ENCODE data around the gene SSBP4.

Gene SSBP4

DNA sequence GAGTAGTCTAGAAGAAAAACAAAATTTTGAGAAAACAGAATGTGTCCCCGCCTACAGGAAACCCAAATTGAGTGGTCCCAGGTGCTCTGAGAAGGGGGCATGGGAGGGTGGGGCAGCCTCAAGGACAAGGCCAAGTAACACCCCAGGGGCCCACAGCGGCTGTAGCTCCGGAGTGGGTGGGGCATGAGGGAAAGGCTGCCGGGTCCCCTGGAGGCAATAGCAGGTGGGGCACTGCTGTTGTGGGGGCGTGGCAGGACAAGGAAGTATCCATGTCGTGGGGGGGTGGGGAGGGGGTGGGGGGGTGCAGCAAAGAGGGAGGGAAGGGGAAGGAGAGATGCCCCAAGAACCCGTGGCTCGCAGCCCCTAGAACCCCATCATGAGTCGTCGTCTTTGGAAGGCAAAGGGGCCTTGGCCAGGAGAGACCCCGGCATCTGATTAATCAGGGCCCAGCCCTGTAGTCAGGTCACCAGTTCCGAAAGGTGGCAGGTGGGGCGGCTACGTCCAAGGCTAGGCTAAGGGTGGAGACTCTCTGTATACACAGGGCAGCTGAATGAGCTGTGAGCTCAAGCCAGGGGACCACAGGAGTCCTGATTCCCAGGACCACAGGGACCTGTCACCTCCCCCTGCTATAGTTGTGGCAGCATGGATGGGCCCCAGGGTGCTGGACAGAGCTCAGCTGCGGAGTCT is 26.2 kb downstream of the SSBP4 start:
- DNase-seq (ENCODE audit: low read depth): no peak

DNA sequence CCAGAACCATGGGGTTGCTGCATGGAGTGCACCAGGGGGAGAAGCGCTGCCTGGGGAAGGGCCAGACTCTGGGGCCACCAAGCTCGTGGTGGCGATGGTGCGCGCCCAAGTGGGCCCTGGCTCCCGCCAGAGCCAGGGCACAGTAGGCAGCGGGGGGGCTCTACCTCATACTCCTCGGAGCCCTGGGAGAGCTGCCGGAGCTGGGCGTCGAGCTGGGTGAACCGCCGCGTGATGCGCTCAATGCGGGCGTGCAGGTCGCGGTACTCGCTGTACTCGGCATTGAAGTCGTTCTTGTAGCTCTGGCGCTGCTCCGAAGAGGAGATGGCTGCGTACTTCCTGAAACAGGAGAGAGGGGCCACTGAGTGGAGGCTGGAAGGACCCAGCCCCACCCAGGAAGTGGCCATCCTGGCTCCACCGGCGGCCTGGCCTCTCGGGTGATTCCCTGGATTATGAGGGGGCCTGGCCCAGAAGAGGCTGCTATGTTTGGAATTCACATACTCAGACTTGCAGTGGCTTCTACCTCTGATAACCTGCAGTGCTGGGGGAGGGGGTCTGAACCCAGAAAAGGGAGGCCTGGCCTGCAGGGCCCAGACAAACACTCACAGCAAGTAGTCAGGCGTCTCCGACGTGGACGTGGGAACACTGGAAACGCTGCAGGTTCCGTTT is 27.1 kb downstream of the SSBP4 start:
- DNase-seq (ENCODE audit: low read depth): no peak

DNA sequence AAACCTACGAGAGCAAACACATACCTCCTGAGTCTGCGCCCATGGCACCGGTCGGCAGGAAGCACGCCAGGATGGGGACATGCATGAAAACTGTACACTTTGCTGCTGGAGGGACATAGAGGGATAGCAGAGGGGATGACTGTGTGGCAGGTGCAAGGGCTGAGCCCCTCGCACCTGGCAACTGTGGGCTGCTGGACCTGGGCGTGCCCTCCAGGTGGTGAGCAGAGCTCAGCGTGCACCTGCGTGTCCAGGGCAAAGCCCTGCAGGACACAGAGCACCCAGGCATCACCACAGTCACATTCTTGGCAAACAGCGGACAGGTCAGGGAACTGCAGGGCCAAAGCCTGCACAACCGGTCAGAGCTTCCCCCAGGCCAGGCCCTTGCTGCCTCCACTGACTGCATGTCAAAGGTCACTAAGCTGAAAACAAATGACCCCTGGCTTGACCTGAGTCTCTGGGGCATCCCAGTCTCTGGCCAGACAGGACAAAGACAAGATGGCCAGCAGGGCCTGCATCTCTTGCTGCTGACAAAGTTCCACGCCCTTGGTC is 27.7 kb downstream of the SSBP4 start:
- no peak for DNase-seq (ENCODE audit: low read depth)

DNA sequence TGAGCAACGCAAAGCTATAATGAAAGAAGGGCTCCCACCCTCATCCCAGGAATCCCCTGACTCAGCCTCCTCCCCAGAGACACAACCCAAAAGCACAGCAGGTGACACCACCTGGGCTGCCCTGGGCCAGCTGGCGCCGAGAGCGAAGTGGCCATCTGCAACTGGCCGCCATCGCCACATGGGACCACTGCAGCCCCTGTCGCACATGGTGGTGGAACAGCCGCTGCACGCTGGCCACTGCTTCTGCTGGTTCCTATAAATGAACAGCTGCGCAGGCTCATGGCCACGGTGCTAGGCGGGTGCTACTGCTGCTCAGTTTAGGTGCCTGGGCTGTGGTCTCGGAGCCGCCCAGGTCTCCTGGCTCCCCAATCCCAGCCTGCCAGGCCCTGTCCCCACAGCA is 30.4 kb downstream of the SSBP4 start:
- no peak for DNase-seq (ENCODE audit: low read depth)

DNA sequence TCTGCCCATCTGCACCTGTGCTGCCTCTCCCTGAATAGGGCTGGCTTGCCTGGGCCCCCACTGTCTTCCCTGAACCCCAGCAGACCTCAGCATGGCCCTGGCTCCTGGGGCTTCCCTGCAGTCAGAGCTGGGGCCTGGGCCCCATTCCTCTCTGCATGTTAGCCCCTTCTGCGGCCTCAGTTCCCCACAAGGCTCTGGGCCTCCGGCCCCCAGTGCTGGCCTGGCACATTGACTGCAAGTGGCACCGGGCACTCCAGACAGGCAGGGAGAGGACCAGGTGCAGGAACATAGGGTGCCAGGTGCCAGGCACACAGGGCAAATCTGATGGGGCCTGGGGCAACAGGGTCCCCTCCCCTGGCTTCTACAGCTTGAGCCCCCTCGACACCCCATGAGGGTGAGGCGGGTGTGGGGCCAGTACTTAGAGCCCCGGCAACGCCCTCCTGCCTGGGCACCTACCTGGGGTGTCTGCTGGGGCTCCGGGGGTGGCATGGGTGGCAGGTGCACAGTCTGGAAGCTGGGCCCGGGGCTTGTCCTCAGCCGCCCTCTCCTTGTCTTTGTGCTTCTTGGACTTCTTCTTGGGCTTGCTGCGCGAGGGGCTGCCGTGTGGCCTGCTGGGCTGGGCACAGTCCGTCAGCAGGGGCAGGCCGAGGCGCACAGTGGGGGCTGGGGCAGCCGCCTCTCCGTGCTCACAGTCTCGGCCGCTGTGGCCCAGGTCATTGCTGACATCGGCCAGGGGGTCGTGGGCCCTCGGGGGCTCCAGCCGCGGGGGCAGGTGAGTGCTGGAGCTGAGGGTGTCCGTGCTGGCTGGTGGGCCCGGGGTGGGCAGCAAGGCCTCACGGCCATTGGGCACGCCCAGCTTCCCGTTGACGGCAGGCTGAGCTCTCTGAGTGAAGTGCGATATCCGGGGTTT is 31.1 kb downstream of the SSBP4 start:
- no peak for DNase-seq (ENCODE audit: low read depth)

DNA sequence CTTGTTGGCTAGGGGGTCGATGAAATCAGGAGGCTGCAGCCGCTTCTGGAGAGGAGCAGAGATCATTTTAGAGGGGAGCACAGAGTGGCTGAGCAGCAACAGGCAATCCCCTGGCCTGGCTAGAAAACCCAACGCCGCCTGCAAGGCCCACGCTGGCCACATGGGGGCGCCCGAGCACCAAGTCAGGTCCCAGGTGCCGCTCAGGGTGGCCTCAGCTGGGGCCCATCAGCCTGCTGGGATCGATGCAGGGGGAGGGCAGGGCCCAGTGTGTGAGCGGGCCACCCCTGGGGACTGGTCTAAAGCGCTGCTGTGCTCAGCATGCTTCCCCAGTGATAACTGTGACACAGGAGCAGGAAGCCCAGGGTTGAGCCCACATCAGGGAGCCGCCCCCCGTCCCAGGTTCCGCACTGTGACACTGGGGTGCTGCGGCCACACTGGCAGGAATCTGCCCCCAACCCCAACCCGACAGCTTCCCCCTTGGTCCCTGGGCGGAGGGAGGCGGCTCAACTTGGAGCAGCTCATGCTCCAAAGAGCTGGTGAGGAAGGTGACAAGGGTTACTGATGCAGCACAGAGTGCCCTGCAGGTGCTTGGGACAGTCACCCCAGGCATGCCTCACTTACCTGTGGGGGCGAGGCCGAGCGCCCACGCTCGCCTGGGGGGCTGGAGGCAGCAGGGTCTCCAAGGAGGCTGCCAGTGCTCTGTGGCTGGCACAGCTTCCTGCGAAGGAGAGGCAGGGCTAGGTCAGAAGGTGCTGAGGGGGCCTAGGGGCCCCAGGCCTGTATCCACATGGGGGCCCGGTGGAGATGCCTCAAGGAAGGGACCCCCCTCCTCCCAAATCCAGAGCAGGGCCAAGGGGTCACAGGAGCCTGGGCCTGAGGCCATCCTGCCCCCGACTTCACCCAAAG is 32.0 kb downstream of the SSBP4 start:
- DNase-seq (ENCODE audit: low read depth): peak; percentile 75

DNA sequence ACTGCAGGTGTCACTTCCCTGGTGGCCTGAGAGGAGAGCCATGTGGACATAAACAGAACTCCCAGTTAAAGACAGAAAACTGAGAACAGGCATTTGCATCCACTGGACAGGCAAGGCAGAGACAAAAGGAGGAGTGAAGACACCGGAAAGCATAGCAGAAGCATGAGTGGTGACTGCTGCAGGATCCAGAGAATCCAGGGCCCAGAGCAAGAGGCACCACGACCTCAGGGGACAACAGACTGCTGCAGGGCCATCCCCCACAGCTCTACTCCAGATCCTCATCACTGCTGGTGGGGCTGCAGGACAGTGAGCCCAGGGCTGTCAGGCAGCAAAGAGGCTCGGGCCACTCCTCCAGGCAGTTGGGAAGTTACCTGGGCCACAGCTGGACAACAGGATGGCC is 33.2 kb downstream of the SSBP4 start:
- no peak for DNase-seq (ENCODE audit: low read depth)

DNA sequence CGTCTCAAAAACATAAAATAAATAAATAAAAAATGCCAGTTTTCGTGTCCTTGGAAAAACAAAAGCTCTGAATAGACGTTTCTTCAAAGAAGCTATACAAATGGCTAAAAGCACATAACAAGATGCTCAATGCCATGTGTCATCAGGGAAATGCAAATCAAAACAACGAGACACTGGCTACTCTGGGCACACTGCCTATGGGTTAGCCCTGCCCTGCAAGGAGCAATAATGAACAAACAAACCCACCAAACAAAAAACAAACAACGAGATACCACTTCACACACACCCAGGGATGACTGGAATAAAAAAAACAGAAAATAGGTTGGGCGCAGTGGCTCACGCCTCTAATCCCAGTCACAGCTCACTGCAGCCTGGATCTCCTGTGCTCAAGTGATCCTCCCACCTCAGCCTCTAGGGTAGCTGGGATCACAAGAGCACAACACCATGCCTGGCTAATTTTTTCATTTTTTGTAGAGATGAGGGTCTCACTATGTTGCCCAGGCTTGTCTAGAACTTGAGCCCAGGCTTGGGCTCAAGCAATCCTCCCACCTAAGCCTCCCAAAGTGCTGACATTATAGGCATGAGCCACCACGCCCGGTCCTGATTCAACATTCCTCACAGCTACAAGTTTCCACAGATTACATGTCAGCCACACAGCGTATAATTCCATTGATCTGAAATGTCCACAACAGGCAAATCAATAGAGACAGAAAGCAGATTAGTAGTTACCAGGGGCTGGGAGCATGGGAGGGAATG is 34.2 kb downstream of the SSBP4 start:
- no peak for DNase-seq (ENCODE audit: low read depth)

DNA sequence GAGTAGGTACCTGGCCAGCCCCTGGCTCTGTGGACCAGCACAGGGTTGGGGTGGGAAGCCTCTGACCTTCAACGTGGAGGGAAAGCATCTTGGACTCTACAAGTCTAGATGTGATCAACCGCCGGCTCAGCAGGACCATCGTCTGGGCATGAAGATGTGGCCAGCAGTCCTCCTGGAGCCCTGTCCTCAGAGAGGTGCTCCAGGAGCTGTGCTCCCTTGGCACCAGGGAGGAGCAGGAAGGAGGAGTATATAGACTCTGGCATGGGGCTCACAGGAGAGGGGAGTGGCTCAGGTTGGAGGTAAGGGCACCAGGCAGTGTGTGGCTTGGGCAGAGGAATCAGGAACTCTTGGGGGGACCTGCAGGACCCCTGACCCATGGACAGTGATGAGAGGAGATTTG is 37.1 kb downstream of the SSBP4 start:
- no peak for DNase-seq (ENCODE audit: low read depth)

DNA sequence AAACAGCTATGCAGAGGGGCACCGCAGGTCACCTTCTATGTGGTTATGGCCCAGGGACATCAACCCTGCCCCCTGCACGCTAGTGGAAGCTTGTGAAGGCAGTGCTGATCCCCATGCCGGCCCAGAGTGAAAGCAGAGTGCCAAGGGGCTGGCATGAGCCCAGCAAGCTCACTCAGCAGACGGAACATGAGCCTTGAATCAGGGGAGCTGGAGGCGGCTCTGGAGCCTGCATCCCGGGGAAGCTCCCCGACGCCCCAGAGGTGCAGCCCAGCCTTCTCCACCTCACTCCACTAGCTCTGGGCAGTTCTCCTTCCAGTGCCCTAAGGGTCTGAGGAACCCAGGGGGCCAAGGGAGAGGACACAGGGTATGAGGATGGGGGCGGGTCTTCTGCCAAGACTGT is 37.8 kb downstream of the SSBP4 start:
- no peak for DNase-seq (ENCODE audit: low read depth)

DNA sequence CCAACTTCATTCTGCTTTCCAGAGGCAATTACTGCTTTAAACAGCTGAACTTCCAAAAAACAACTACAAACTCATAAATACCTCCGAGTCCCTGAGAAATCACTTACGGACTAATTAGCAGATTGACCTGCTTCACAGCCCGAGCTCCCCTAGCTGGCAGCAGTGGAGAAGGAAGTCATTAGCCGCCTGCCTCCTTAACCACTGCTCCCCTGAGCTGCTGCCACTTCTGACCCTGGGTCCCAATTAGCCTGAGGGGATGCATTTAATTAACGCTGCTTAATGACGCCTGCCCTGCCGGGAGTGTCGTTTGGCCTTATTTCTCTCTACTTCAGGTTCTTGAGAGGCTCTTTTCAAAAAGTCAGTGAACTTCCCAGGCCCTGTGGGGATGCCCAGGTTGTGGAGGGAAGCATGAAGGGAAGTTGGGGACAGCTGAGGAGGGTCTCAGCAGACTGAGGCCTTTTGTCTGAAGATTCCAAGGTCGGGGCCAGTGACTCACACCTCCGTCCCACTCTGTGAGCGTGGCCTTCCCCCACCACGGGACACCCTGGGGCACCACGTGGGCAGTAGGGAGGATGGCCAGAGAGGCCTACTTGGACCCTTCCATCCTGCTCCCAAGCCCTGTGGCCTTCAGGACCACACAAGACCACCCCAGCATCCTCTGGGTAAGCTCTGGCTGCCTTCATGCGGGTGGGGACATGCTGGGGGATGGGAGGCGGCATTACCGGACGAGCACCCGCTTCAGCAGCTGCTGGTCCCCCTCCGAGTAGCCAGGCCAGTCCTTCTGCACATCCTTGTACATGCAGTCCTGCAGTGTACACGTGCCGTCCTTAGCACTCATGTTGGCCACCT is 38.5 kb downstream of the SSBP4 start:
- no peak for DNase-seq (ENCODE audit: low read depth)

DNA sequence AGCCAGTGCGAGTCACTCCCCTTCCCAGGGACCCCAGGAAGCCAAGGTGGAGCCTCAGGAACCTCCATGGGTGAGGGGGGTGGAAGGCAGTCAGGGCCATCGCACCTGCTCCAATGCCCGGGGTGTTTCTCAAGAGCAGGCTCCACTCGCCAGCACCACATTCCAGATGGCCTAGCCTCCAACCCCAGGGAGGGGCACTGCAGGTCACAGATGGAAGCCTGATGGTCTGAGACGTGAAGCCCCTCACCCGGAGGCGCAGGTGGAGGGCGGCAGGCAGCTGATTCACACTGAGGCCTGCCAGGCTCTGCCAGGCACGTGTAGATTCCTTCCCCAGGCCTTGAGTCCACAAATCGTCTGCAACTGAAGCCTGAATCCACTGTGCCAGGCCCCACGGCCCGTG is 41.7 kb downstream of the SSBP4 start:
- DNase-seq (ENCODE audit: low read depth): no peak

DNA sequence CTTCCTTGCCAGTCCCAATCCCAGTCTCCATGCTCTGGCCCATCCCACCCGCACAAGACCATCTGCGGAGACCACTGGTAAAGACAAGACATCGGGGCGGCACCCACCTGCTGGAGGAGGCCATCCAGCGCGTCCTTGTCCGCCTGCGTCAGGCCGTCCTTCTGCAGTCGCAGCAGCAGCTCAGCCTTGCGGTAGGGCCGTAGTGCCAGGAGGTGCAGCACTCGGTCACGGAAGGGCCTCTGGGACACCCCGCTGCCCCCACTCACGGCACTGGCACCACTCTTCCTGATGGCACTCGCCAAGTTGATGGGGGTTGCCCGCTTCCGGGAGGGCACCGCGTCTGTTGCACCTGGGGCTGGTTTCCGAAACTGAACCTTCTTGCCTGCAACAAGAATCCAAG is 42.3 kb downstream of the SSBP4 start:
- DNase-seq (ENCODE audit: low read depth): no peak

DNA sequence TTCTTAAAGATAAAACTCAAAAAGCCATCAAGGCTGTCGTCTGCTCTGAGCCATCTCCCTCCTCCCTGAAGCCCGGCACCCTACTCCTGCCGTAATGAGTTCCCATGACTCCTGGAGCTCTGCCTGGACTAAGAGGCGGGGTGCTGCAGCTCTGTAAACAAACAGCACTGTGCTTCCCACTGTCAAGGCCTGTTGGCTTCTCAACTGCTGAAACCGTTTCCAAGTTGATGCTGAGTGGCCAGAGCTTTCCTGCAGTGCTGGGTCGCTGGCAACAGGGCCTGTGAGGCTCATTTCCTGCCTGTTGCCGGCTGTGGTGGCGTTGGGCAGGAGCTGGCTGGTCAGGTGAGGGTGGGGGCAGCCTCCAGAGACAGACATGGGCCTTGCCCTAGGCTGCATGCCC is 45.4 kb downstream of the SSBP4 start:
- no peak for DNase-seq (ENCODE audit: low read depth)

DNA sequence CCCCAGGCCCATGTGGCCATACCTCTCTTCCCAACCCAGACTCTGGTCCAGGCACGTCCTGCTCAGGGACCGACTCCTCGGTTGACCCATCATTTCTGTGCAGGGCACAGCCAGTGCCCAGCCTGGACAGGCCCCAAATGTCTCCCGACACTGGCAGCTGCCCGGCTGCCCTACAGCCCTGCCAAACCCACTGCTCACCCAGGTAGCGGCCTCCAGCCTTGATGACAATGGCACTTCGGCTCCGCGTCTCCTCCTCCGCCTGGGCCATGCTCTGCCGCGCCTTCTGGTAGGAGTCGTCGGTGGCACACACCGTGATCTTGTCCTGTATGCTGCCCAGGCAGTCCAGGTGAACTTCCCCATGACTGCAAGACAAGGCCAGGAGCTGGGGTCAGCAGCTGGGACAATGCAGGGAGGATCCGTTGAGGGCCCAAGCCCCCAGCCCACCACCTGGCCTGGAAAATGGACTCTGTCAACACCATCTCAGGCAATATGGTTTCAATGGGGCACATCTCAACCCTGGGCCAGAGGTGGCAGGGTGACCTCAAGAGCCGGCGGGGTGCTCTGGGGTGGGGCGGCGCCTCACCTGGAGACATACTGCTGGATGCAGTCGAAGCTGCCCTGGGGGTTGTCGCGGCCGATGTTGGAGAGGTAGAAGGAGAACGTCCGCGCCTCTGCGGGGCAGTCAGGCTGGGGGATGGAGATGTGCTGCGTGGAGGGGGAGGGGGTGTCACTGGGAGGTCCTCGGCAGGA is 46.2 kb downstream of the SSBP4 start:
- no peak for DNase-seq (ENCODE audit: low read depth)

DNA sequence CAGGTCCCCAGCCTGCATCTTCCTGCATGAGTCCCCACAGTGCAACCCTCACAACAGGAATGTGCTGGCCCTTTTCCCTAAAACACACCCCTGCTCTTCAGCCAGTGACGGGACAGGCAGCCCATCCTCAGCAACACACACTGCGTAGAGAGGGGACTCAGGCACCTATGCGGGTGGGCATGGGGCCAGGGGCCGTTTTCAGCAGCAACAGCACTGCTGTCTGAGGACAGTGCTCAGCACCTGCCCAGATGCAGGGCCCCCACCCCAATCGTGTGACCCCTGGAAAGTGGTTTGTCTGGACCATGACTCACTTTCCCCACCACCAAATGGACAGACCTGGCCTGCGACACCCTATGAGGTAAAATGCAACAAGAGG is 46.8 kb downstream of the SSBP4 start:
- no peak for DNase-seq (ENCODE audit: low read depth)

DNA sequence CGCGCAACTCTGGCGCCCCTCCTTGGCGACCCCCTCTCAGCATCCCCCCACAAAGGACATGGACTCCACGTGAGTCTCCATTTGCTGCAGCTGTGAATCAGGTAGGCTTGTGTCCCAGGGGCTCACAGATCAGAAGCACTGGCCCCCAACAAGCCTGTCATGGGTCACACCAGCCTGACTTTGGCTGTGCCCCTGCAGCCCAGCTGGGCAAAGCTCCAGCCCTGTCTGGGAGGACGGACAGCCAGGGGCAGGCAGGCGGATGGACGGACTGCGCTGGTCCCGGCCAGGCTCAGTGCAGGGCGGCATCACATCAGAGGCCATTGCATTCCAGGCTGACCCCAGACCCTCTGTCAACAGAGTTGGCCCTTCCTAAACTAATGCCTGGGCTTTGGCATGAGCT is 47.2 kb downstream of the SSBP4 start:
- DNase-seq (ENCODE audit: low read depth): no peak

DNA sequence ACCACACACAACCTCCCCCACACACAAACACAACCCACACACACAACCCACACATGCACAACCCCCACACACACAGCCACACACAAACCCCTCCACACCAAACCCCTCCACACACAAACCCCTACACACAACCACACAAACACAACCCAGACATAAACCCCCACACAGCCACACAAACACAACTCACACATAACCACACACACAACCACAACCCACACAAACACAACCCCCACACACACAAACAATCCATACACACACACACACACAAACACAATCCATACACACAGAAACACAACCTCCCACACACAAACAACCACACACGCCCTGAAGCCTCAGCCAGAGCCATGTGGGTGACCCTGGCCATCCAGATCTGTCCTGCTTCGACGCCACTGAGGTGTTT is 48.8 kb downstream of the SSBP4 start:
- DNase-seq (ENCODE audit: low read depth): no peak

DNA sequence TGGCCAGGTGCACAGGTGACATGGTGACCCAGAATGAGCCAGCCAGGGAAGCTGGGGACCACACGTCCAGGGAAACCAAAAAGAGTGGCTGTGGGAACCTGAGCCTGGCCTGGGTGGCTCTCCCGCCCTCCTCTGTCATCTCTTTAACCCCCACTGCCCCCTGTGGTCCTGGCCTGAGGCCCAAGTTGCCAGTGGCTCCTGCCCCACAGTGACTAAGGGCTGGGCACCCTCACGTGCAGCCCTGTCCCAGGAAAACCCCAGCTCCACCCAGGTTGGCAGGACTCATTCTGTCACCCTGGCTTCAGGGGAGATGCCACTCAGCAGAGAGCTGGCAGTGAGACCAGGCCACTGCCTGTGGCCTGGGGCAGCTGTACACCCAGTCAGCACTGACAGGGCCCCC is 49.3 kb downstream of the SSBP4 start:
- no peak for DNase-seq (ENCODE audit: low read depth)
